Prostate gland (tissue), 2 donors: ENCODE measurements around the gene ATP13A4. TPM values are rescaled to one million over a fixed set of nuclear protein-coding genes. Genes with fewer than 3 reads are reported as not detected.

Experiments
- DNase-seq: peaks from one replicate; pipeline ENCODE4 v3.0.0-alpha.2; 2019; ENCODE audit warnings: low spot score
- H3K27ac ChIP-seq, 2 donors: fragments of 200-600 bp; sonication (generic); 2 replicates each; pipeline ENCODE4 v1.5.1; 2017 to 2019
- H3K27me3 ChIP-seq: fragments of 200-600 bp; sonication (generic); replicated peaks from 2 replicates; pipeline ENCODE4 v1.5.1; 2019; ENCODE audit not compliant: insufficient read depth
- H3K36me3 ChIP-seq, 2 donors: fragments of 200-600 bp; sonication (generic); 1 replicate in 1 of 2; 2 replicates in 1 of 2; pipeline versions ENCODE4 v1.5.1 to v1.8.1; 2017 to 2019
- H3K4me1 ChIP-seq: fragments of 200-600 bp; sonication (generic); replicated peaks from 2 replicates; pipeline ENCODE4 v1.5.1; 2019
- H3K4me3 ChIP-seq, 2 donors: fragments of 200-600 bp; sonication (generic); 2 replicates each; pipeline ENCODE4 v1.5.1; 2017 to 2019
- H3K9me3 ChIP-seq: fragments of 200-600 bp; sonication (generic); 2 replicates; pipeline ENCODE4 v1.5.1; 2017
- POLR2A ChIP-seq: fragments of 450-650 bp; IDR thresholded peaks from one replicate; pipeline ENCODE4 v1.6.1; 2016; ENCODE audit warnings: antibody characterized with exemption, mild to moderate bottlenecking
- POLR2AphosphoS5 ChIP-seq: sonication (generic); formaldehyde crosslinking; IDR thresholded peaks from one replicate; pipeline ENCODE4 v1.6.1; 2017; ENCODE audit warnings: antibody characterized with exemption
- WGBS: methylation state at CpG from one replicate; pipeline ENCODE4 v1.1.5; 2018; 5-methylcytosine and 5-hydroxymethylcytosine counted together
- intact Hi-C: fragments of 100-400 bp; cut with DNase I; formaldehyde crosslinking; loops from one replicate; pipeline ENCODE4 v1.14.2; 2022
- total RNA-seq, 2 donors: library from RNA; depleted of rRNA; stranded (reverse); fragments of >200 nt; gene quantifications; one replicate each; pipeline ENCODE4 v1.1.0, GENCODE V29; 2016
- TF ChIP-seq, protein P1 (sequence below), 4 experiments: fragments of 200-600 bp in 2 of 4; fragments of 450-650 bp in 2 of 4; sonication (generic) in 2 of 4; IDR thresholded peaks; 1 replicate in 3 of 4; 2 replicates in 1 of 4; pipeline ENCODE4 v1.5.1; 2016 to 2019; ENCODE audit warnings: antibody characterized with exemption in 4 of 4, mild to moderate bottlenecking in 2 of 4, moderate library complexity in 2 of 4

ATP13A4 gene
- total RNA-seq, 2 donors from 2014 or later, result 2.0 TPM; not detected in 1

DNA sequence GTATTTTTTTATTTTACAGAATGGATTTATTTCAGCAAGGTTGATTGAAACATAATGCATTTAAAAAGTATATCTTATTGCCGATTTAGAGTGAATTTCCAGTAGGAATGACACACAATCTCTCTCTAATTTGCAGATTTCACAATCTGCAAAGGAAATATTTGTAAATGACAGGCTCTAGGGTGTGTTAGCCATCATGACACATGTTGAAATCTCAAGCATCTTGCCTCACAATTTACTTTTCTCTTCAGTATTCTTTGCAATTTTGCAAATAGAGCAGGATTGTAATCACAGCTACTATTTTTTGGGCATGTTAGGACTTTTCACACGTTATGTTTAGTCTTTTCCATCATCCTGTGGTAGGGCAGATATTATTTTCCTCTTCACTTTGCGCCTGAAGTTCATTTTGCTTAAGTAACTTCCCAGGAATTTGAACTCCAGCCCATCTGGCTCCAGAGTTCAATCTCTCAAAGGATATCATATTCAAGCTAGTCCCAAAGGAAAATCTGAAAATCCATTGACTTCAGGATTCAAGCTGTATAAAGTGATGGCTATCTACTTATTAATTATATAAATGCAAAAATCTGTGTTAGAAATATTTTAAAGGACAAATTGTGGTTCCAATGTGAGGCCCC, 55.4 kb downstream of the ATP13A4 start:
- Histone ChIP-seq H3K4me1 (no peaks in the 10 kb centered on the region), H3K27ac (no peak overlapping the region), H3K27me3 (no peaks in the 10 kb centered on the region), H3K36me3 (no peaks in the 10 kb centered on the region), H3K9me3 (no peaks in the 10 kb centered on the region), H3K4me3 (no peak overlapping the region)
- TF ChIP-seq POLR2A, result no peak
- TF ChIP-seq, protein P1, sequence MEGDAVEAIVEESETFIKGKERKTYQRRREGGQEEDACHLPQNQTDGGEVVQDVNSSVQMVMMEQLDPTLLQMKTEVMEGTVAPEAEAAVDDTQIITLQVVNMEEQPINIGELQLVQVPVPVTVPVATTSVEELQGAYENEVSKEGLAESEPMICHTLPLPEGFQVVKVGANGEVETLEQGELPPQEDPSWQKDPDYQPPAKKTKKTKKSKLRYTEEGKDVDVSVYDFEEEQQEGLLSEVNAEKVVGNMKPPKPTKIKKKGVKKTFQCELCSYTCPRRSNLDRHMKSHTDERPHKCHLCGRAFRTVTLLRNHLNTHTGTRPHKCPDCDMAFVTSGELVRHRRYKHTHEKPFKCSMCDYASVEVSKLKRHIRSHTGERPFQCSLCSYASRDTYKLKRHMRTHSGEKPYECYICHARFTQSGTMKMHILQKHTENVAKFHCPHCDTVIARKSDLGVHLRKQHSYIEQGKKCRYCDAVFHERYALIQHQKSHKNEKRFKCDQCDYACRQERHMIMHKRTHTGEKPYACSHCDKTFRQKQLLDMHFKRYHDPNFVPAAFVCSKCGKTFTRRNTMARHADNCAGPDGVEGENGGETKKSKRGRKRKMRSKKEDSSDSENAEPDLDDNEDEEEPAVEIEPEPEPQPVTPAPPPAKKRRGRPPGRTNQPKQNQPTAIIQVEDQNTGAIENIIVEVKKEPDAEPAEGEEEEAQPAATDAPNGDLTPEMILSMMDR (IDR thresholded peaks at IDR 0.05), result no peak
- TF ChIP-seq POLR2AphosphoS5, result no peak
- WGBS, result 67% methylated on average over 3 of the region's 3 CpGs
- DNase-seq, result no peak
- intact Hi-C loops, result no loop called here

GRCh38 chr3:193498215-193498614, 56.5 kb downstream of the ATP13A4 start:
- H3K36me3 ChIP-seq, result no peaks in the 10 kb centered on the region
- no peaks in the 10 kb centered on the region for H3K27me3 ChIP-seq
- intact Hi-C loops, result no loop called here
- no peak overlapping the region for H3K4me3 ChIP-seq
- no peak for DNase-seq
- 89% methylated on average over 3 of the region's 3 CpGs for WGBS
- no peaks in the 10 kb centered on the region for H3K4me1 ChIP-seq
- no peak overlapping the region for H3K27ac ChIP-seq
- no peaks in the 10 kb centered on the region for H3K9me3 ChIP-seq
- TF ChIP-seq, protein P1 (IDR thresholded peaks at IDR 0.05), result no peak
- TF ChIP-seq POLR2AphosphoS5 (no peak), POLR2A (no peak)

DNA sequence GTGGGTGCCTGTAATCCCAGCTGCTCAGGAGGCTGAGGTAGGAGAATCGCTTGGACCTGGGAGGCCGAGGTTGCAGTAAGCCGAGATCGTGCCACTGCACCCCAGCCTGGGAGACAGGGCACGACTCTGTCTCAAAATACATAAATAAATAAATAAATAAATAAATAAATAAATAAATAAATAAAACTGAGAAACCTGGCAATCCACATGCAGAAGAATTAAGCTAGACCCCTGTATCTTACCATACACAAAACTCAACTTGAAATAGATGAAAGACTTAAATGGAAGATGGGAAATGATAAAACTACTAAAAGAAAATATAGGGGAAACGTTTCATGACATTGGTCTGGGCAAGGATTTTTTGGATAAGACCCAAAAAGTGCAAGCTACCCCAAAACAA, 58.0 kb downstream of the ATP13A4 start:
- TF ChIP-seq, protein P1 (IDR thresholded peaks at IDR 0.05), result no peak
- no peak for TF ChIP-seq POLR2AphosphoS5
- no peak for TF ChIP-seq POLR2A
- Histone ChIP-seq H3K36me3 (no peaks in the 10 kb centered on the region), H3K9me3 (no peaks in the 10 kb centered on the region), H3K27ac (no peak overlapping the region), H3K27me3 (no peaks in the 10 kb centered on the region), H3K4me3 (no peak overlapping the region), H3K4me1 (no peaks in the 10 kb centered on the region)
- intact Hi-C loops, result no loop called here
- no peak for DNase-seq
- WGBS, result 91% methylated on average over 6 of the region's 6 CpGs

GRCh38 chr3:193491026-193491425, 63.7 kb downstream of the ATP13A4 start:
- no peak for DNase-seq
- no peaks in the 10 kb centered on the region for H3K4me1 ChIP-seq
- H3K4me3 ChIP-seq, result no peak overlapping the region
- no peak overlapping the region for H3K27ac ChIP-seq
- TF ChIP-seq POLR2AphosphoS5 (no peak), POLR2A (no peak)
- TF ChIP-seq, protein P1 (IDR thresholded peaks at IDR 0.05), result no peak
- WGBS, result 95% methylated on average over 1 of the region's 1 CpG
- no peaks in the 10 kb centered on the region for H3K9me3 ChIP-seq
- intact Hi-C loops, result no loop called here
- no peaks in the 10 kb centered on the region for H3K27me3 ChIP-seq
- no peaks in the 10 kb centered on the region for H3K36me3 ChIP-seq

DNA sequence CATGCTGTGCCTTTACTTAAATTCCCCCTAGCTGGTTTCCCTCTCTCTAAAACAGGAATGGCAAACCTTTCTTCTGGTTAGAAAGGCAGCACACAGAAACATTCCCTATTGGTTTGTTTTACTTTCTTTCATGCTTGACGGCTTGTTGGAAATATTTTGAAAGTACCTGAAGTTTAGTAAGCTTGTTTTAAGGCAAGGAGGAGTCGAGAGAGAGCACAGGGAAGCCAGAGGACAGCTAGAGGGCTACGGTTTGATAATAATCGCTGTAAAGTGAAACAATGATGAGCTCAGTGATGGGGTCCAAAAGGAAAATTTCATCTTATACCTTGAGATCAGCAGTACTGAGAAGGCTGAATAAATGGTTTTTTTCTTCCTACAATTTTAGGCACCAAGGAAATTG, 64.1 kb downstream of the ATP13A4 start:
- no peaks in the 10 kb centered on the region for H3K36me3 ChIP-seq
- intact Hi-C loops, result no loop called here
- H3K4me3 ChIP-seq, result no peak overlapping the region
- no peak for TF ChIP-seq POLR2A
- TF ChIP-seq, protein P1 (IDR thresholded peaks at IDR 0.05), result no peak
- no peak for TF ChIP-seq POLR2AphosphoS5
- H3K27ac ChIP-seq, result no peak overlapping the region
- H3K27me3 ChIP-seq, result no peaks in the 10 kb centered on the region
- WGBS, result 72% methylated on average over 4 of the region's 4 CpGs
- no peaks in the 10 kb centered on the region for H3K9me3 ChIP-seq
- DNase-seq, result no peak
- no peaks in the 10 kb centered on the region for H3K4me1 ChIP-seq
